DND-41 (cell line): ENCODE data around the gene AFF3.

Source experiments
- CTCF ChIP-seq: IDR thresholded peaks from 2 replicates; pipeline ENCODE4 v1.5.1; 2012; ENCODE audit warnings: borderline replicate concordance, low read length, moderate library complexity, mild to moderate bottlenecking; ENCODE audit not compliant: poor library complexity, severe bottlenecking; ENCODE audit errors: extremely low read depth
- EZH2 ChIP-seq: IDR thresholded peaks from 3 replicates; pipeline ENCODE4 v1.6.1; 2012; ENCODE audit warnings: borderline replicate concordance, low read depth, mild to moderate bottlenecking, moderate library complexity, low read length, inconsistent platforms; ENCODE audit not compliant: severe bottlenecking

DNA sequence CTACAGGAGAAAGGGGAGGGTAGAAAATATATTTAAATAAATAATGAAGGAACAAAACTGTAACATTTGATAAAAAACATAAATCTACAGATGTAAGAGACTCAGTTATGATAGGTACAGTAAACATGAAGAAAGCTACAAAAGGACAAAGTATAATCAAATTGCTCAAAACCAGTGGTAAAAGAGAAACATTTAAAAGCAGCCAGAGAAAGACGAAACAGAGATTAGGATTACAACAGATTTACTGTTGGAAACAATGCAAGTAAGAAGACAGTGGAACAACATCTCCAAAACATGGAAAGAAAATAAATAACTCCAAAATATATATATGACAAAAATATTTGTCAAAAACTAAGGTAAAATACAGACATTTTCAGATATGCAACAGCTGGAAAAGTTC lies 344.9 kb downstream of the AFF3 start:
- no peak for TF ChIP-seq CTCF
- no peak for TF ChIP-seq EZH2
